Measurements from ENCODE around the gene TNFRSF13B.

Gene TNFRSF13B

DNA sequence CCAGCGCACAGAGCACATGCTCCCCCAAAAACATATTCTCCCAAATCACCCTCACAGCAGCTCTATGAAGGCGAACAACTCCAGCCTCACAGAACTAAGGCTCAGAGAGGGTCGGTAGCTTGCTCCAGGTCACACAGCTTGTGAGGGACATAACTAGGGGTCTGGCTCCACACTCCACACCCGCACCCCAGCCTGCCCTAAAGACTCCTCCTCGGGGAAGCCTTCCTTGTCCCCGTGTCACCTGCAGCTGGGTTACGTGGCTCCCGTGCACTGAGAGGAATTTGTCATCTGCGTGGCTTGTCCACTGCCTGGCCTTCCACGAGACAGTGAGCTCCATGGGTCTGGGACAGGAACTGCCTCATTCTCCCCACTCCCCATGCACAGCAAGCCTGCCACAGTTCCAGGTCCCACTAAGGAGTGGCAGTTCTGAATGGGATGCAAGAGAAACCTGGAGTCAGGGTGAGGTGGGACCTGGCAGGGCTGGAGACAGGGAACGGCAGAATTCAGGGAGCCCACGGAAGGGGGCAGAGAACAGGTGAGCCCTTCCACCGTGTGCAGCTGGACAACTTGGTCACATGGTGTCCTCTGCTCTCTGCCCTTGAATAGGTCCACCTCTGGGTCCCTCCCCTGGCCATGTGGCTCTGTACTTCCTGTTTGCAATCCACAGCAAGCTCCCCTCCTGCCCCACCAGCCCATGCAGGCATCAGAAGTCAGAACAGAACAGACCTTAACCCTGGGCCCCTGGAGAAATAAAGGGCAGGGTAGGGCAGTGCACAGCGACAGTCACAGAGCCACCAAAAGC is 27.4 kb downstream of the TNFRSF13B start:
- H3K27me3 ChIP-seq (ENCODE audit: insufficient read depth, low read depth, severe bottlenecking), result no peaks in the 10 kb centered on the region
- H3K36me3 ChIP-seq, result no peaks in the 10 kb centered on the region
- peaks cover 7% of the 10 kb centered on the region for H3K9me3 ChIP-seq (ENCODE audit: severe bottlenecking)
- no peak overlapping the region for H3K27ac ChIP-seq
- no peak for DNase-seq
- TF ChIP-seq, protein P1, sequence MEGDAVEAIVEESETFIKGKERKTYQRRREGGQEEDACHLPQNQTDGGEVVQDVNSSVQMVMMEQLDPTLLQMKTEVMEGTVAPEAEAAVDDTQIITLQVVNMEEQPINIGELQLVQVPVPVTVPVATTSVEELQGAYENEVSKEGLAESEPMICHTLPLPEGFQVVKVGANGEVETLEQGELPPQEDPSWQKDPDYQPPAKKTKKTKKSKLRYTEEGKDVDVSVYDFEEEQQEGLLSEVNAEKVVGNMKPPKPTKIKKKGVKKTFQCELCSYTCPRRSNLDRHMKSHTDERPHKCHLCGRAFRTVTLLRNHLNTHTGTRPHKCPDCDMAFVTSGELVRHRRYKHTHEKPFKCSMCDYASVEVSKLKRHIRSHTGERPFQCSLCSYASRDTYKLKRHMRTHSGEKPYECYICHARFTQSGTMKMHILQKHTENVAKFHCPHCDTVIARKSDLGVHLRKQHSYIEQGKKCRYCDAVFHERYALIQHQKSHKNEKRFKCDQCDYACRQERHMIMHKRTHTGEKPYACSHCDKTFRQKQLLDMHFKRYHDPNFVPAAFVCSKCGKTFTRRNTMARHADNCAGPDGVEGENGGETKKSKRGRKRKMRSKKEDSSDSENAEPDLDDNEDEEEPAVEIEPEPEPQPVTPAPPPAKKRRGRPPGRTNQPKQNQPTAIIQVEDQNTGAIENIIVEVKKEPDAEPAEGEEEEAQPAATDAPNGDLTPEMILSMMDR (IDR thresholded peaks at IDR 0.05; ENCODE audit: low read depth, low read length), result no peak
- no peak overlapping the region for H3K4me3 ChIP-seq (ENCODE audit: low read depth, low read length)

DNA sequence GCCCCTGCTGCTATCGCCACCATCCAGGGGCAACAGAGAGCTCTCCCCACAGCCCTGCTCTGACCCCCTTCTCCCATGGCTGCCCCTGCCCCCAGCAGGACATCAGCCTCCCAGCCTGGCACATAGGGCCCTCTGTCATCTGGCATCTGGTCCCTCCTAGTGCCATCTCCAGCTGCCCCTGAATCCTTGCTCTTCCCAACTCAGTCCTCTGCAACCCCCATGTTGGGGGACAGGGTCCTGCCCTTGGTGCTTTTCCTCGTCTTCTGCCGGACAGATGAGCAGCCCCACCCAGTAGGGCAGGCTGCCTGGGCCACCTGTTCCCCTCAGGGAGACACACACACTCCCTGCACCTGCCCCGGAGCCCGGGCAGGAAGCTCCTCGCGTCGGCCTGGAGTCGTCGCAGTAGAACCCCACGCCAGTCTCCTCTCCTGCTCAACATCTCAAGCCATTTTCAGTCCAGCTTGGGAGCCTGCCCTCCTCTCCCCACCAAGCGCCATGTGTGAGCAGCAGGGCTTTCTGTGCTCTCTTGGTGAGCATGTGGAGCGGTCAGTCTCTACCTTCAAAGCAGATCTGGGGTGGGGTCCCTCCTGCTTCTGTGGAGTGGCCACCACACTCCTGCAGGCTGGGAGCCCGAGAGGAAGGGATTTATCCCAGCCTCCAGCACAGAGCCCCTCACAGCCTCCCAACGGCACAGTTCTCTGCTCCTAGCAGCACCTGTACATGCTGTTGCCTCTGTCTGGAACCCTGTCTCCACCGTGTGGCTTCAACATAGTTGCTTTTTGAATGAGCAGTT is 28.2 kb downstream of the TNFRSF13B start:
- peaks cover 3% of the 10 kb centered on the region for H3K9me3 ChIP-seq (ENCODE audit: severe bottlenecking)
- H3K36me3 ChIP-seq, result no peaks in the 10 kb centered on the region
- no peak for DNase-seq
- no peak overlapping the region for H3K4me3 ChIP-seq (ENCODE audit: low read depth, low read length)
- no peak overlapping the region for H3K27ac ChIP-seq
- no peaks in the 10 kb centered on the region for H3K27me3 ChIP-seq (ENCODE audit: insufficient read depth, low read depth, severe bottlenecking)
- TF ChIP-seq, protein P1 (IDR thresholded peaks at IDR 0.05; ENCODE audit: low read depth, low read length), result no peak

DNA sequence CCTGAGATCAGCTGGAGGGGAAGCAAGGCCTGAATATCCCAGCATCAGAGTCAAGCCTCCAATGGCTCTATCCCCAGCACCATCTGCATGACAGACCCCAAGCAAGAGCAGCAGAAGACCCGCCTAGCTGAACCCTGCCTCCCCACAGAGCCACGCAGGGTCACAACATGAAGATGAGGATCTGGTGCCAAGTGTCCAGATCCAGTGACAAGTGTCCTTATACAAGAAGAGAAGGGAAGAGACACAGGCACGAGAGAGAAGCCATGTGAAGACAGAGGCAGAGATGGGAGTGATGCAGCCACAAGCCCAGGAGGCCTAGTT is 28.9 kb downstream of the TNFRSF13B start:
- no peaks in the 10 kb centered on the region for H3K36me3 ChIP-seq
- DNase-seq, result no peak
- H3K27ac ChIP-seq, result no peak overlapping the region
- TF ChIP-seq, protein P1 (IDR thresholded peaks at IDR 0.05; ENCODE audit: low read depth, low read length), result no peak
- H3K27me3 ChIP-seq (ENCODE audit: insufficient read depth, low read depth, severe bottlenecking), result no peaks in the 10 kb centered on the region
- no peak overlapping the region for H3K4me3 ChIP-seq (ENCODE audit: low read depth, low read length)
- no peaks in the 10 kb centered on the region for H3K9me3 ChIP-seq (ENCODE audit: severe bottlenecking)

DNA sequence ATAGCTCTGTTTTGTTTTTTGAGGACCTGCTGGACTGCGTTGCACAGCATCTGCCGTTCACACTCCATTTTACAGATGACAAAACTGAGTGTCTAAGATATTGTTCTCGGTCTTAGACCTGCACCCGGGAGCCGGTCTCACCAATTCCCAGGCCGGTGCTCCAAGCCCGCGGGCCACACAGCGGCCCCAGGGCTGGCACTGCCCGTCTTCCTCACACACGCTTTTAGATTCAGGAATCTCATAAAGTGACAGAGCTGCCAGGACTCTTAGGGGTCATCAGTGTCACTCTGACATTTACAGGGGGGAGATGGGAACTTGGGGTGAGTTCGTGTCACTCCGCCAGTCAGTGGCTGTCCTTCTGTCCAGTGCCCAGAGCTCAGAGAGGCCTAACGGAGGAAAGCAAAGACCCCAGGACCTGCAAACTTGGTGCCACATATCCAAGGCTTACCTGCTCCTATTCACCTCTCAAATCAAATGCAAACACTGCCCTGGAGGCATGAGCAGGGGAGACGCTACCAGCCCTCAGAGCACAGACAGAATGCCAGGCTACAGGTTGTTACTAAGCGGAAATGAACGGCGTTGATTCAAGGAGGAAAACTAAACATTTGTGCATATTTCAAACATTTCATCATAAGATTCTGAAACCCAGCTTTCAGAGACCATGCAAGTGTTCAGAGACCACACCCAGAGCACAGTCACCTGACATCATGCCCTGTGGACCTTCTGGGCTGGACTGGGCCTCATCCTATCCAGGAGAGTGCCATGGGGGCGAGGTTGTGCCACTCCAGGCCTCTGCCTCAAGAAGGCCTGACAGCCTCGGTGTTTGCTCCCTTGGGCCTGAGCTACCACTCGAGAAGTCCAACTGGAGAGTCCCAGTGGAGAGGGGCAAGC is 29.5 kb downstream of the TNFRSF13B start:
- Histone ChIP-seq H3K27me3 (ENCODE audit: insufficient read depth, low read depth, severe bottlenecking) (no peaks in the 10 kb centered on the region), H3K9me3 (ENCODE audit: severe bottlenecking) (no peaks in the 10 kb centered on the region), H3K36me3 (no peaks in the 10 kb centered on the region), H3K4me3 (ENCODE audit: low read depth, low read length) (no peak overlapping the region), H3K27ac (no peak overlapping the region)
- no peak for DNase-seq
- TF ChIP-seq, protein P1 (IDR thresholded peaks at IDR 0.05; ENCODE audit: low read depth, low read length), result no peak

DNA sequence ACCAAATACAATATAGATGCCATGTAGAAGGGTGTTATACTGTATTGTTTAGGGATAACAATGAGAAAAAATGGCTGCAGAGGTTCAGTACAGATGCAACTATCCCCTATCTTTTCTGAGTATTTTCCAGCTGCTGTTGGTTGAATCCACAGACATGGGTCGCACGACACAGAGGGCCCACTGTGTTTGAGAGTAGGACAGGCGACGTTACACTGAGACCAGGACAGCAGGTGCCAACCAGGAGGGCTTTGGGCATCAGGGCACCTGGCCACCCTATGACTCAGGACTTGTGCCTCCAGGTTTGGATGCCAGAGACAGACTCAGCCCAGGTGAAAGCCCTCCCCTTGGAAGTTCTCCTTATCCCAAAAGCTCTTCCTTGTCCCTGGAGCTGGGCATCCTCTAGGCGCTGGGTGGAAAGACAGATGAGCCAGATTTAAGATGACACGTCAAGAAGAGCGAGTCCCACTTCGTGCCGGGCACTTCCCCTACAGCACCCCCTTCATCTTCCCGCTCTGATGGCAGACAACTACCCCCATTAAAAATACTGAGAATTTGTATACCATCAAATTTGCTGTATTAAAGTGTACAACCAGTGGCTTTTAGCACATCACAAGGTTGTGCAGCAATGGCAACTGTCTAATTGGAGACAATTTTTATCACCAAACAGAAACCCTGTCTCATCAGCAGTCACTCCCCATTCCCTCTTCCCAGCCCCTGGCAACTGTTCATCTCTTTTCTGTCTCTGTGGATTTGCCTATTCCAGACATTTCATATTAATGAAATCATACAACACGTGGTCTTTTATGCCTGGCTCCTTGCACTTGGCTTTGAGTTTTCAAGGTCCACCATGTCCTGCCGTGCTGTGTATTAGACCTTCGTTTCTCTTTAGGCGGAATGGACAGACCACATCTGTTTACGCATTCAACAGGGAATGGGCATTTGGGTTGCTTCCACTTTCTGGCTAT is 30.6 kb downstream of the TNFRSF13B start:
- TF ChIP-seq, protein P1 (IDR thresholded peaks at IDR 0.05; ENCODE audit: low read depth, low read length), result no peak
- Histone ChIP-seq H3K36me3 (no peaks in the 10 kb centered on the region), H3K27me3 (ENCODE audit: insufficient read depth, low read depth, severe bottlenecking) (no peaks in the 10 kb centered on the region), H3K4me3 (ENCODE audit: low read depth, low read length) (no peak overlapping the region), H3K9me3 (ENCODE audit: severe bottlenecking) (no peaks in the 10 kb centered on the region), H3K27ac (no peak overlapping the region)
- DNase-seq, result no peak

Data from WERI-Rb-1 (cell line).